GM23248 (cell line): ENCODE measurements around the gene PPP1R3E.

Experiments used
- EZH2 ChIP-seq: fragments of 200-600 bp; sonication (generic); IDR thresholded peaks from 2 replicates; pipeline ENCODE4 v1.6.1; 2018; ENCODE audit warnings: antibody characterized with exemption, mild to moderate bottlenecking; ENCODE audit not compliant: insufficient read depth, poor library complexity, severe bottlenecking
- EZH2phosphoT487 ChIP-seq: fragments of 200-600 bp; sonication (generic); IDR thresholded peaks from 2 replicates; pipeline ENCODE4 v1.6.1; 2018; ENCODE audit warnings: antibody characterized with exemption, moderate library complexity, mild to moderate bottlenecking, low read depth; ENCODE audit not compliant: insufficient read depth

DNA sequence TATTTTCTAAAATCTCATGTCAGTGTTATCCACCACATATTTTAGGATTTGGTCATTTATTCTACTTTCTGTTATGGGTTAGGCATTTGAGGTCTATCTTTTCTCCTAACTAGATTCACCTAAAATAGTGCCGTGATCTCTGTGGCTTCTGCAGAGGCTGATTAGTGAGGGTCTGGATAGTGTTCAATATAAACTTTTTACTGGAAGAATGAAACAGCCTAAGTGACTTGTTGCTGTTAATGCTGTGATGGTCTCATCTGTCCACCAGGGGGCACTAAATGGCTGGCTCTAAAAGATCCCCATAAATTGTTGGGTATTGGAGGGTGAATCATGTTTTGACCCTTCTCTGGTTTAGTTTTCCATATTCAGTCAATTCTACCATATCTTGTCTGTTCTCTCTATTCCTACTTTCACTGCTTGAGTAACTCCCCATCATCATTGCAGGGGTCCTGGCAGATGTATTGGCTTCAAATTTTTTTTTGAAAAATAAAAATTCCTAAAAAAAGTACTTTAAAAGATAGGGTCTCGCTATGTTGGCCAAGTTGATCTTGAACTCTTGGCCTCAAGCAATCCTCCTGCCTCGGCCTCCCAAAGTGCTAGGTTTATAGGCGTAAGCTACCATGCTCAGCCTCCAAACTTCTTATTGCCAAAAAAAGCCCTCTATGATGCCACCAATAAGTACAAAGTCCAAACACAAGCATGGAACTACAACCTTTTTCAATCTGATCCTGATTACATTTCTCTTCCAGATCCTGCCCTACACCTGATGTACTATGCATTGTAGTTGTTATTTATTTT, 25.5 kb upstream of the PPP1R3E start:
- TF ChIP-seq EZH2 (no peak), EZH2phosphoT487 (no peak)
